ENCODE data around the gene PSRC1. TPM values are rescaled to one million over a fixed set of nuclear protein-coding genes. Genes with fewer than 3 reads are reported as not detected.

PSRC1 gene
- total RNA-seq, 1 experiment from 2014 or later = 60.3 TPM

DNA sequence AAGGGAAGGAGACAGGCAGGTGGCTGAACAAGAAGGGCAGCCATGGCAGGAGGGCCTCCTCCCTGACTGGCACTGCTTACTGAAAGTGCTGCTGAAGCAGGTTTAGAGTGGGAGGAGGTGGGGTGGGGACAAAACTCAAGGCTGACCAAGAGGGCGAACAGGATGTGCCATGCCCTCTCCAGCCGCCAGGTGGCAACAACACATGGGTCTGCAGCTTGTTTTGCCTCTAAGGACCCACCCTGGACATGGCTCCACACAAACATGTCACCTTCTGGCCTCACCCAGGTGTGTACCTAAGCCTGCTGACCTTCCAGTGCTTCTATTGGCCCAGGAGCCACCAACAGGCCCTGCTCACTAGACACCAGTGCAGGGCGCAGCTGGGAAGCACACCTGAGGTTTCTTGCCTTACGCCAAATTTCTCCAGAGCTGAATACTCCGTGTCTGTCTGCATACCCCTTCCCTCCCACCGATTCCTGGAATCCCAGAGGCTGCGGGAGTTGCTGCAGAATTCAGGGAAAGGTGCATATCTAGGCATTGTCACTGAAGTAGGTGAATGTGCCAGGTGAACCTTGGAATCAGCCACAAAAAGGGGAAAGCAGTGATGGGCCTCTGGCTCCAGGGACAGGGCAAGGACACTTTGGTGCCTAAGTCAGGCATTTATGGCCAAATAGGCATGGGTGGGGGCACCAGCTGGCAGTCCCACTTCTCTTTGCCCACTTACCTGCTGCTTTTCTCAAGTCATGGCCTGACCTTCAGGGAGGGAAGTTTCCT is 5.3 kb downstream of the PSRC1 start:
- Histone ChIP-seq H3T11ph (ENCODE audit: low read length) (no peak overlapping the region), H3K27me3 (ENCODE audit: insufficient read depth, low read length) (no peaks in the 10 kb centered on the region), H2BK120ac (ENCODE audit: low read depth, low read length, poor library complexity, severe bottlenecking) (no peak overlapping the region), H3K9ac (ENCODE audit: extremely low read depth, insufficient read length, low read length) (no peak overlapping the region), H3K9me3 (ENCODE audit: control insufficient read depth, low read depth, low read length) (no peaks in the 10 kb centered on the region), H2BK15ac (ENCODE audit: low read depth, low read length) (no peak overlapping the region), H3K4me1 (ENCODE audit: insufficient read depth, low read length) (peaks cover 3% of the 10 kb centered on the region; the same call in 1 of the 2 replicates), H4K8ac (replicated peaks; ENCODE audit: insufficient read length, low read depth, low read length) (no peak overlapping the region), H4K91ac (ENCODE audit: insufficient read length, low read depth, low read length) (no peak overlapping the region), H3K18ac (ENCODE audit: insufficient read length, low read depth, low read length) (no peak overlapping the region), H3K23ac (ENCODE audit: insufficient read length, low read depth, low read length) (no peak overlapping the region), H2BK5ac (ENCODE audit: insufficient read length, low read length) (no peak overlapping the region), H4K5ac (ENCODE audit: insufficient read length, low read depth, low read length) (no peak overlapping the region), H3K56ac (ENCODE audit: insufficient read length, low read depth, low read length) (no peak overlapping the region), H3K14ac (ENCODE audit: insufficient read depth, low read length) (no peak overlapping the region), H2AFZ (ENCODE audit: low read length) (no peak overlapping the region), H3K79me2 (ENCODE audit: insufficient read depth, low read length) (peaks cover 2% of the 10 kb centered on the region; the same call in 1 of the 2 replicates), H2BK20ac (ENCODE audit: low read depth, low read length, poor library complexity, severe bottlenecking) (no peak overlapping the region), H3K79me1 (ENCODE audit: insufficient read depth, low read depth, low read length, poor library complexity, severe bottlenecking) (peaks cover 5% of the 10 kb centered on the region), H3K27ac (ENCODE audit: insufficient read length, low read depth, low read length) (no peak overlapping the region), H2AK5ac (ENCODE audit: insufficient read length, low read length) (no peak overlapping the region), H4K20me1 (ENCODE audit: control insufficient read depth, insufficient read depth, insufficient read length) (no peaks in the 10 kb centered on the region), H3K23me2 (ENCODE audit: insufficient read length, low read depth, low read length, poor library complexity, severe bottlenecking) (peaks cover 7% of the 10 kb centered on the region), H3K4ac (ENCODE audit: low read depth, low read length) (no peak overlapping the region), H2BK12ac (ENCODE audit: insufficient read length, low read depth, low read length) (no peak overlapping the region), H3K4me2 (ENCODE audit: insufficient read depth, insufficient read length, low read length) (no peak overlapping the region)
- TF ChIP-seq, protein P1, sequence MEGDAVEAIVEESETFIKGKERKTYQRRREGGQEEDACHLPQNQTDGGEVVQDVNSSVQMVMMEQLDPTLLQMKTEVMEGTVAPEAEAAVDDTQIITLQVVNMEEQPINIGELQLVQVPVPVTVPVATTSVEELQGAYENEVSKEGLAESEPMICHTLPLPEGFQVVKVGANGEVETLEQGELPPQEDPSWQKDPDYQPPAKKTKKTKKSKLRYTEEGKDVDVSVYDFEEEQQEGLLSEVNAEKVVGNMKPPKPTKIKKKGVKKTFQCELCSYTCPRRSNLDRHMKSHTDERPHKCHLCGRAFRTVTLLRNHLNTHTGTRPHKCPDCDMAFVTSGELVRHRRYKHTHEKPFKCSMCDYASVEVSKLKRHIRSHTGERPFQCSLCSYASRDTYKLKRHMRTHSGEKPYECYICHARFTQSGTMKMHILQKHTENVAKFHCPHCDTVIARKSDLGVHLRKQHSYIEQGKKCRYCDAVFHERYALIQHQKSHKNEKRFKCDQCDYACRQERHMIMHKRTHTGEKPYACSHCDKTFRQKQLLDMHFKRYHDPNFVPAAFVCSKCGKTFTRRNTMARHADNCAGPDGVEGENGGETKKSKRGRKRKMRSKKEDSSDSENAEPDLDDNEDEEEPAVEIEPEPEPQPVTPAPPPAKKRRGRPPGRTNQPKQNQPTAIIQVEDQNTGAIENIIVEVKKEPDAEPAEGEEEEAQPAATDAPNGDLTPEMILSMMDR (conservative IDR thresholded peaks at IDR 0.05) = peak; percentile 94
- Mint-ChIP-seq H3K27me3 (ENCODE audit: low read depth) (no peaks in the 10 kb centered on the region), H3K4me3 (no peak overlapping the region), H3K27ac (peak overlapping the region; percentile 49 to 96 (median 79); a peak in 4 of 7 replicates), H3K9me3 (no peaks in the 10 kb centered on the region), H3K4me1 (peaks cover 39 to 46% of the 10 kb centered on the region in 2 experiments), H3K36me3 (ENCODE audit: insufficient read depth in 1 of 3, low read depth in 3 of 3) (peaks cover 18 to 39% (median 30%) of the 10 kb centered on the region in 3 experiments)
- peak; percentile 90 for DNase-seq
- WGBS (ENCODE audit: extremely low coverage, insufficient read length, low lambda C conversion rate) = no CpG with 5 or more reads among the region's 7 CpGs

All from H9 (cell line).